Kidney (tissue), 14 donors: ENCODE results near the gene GCNA. TPM values are rescaled to one million over a fixed set of nuclear protein-coding genes. Genes with fewer than 3 reads are reported as not detected.

Experiments used
- DNase-seq, 5 donors: peaks; one replicate each; pipeline ENCODE4 v3.0.0-alpha.2; 2013 to 2020
- FAIRE-seq: peaks from 2 replicates; lab custom pipeline; 2012; peaks lifted over from hg19 to GRCh38; lab: Jason Lieb, UNC
- H3K27ac ChIP-seq, 2 donors: one replicate each; pipeline ENCODE4 v1.7.0; 2013; ENCODE audit warnings: low read depth in 2 of 2, low read length in 2 of 2, inconsistent platforms in 1 of 2
- H3K27me3 ChIP-seq: one replicate; pipeline ENCODE4 v1.7.1; 2013; ENCODE audit warnings: low read length, inconsistent platforms; ENCODE audit not compliant: control insufficient read depth, insufficient read depth
- H3K36me3 ChIP-seq, 3 donors: one replicate each; pipeline versions ENCODE4 v1.7.0 to v1.7.1; 2013; ENCODE audit warnings: low read length in 3 of 3, control low read depth in 1 of 3, inconsistent platforms in 1 of 3; ENCODE audit not compliant: insufficient read depth in 3 of 3, control insufficient read depth in 2 of 3
- H3K4me1 ChIP-seq, 3 donors: one replicate each; pipeline versions ENCODE4 v1.7.0 to v1.7.1; 2013; ENCODE audit warnings: low read length in 3 of 3, inconsistent platforms in 1 of 3, low read depth in 1 of 3; ENCODE audit not compliant: control insufficient read depth in 2 of 3, insufficient read depth in 2 of 3
- H3K4me3 ChIP-seq, 3 donors: one replicate each; pipeline versions ENCODE4 v1.7.0 to v1.8.1; 2013; ENCODE audit warnings: low read length in 3 of 3, control low read depth in 1 of 3, inconsistent platforms in 1 of 3
- H3K9ac ChIP-seq, 3 donors: one replicate each; pipeline versions ENCODE4 v1.7.0 to v1.7.1; 2013; ENCODE audit warnings: low read length in 3 of 3, control low read depth in 1 of 3, inconsistent platforms in 1 of 3
- H3K9me3 ChIP-seq, 3 donors: one replicate each; pipeline versions ENCODE4 v1.7.0 to v1.7.1; 2013; ENCODE audit warnings: low read length in 3 of 3, control low read depth in 1 of 3, inconsistent platforms in 1 of 3; ENCODE audit not compliant: control insufficient read depth in 2 of 3, insufficient read depth in 1 of 3
- intact Hi-C: fragments of 100-400 bp; cut with DNase I; formaldehyde crosslinking; loops from one replicate; pipeline ENCODE4 v1.11.1; 2022
- polyA plus RNA-seq: library from polyadenylated mRNA; stranded (reverse); fragments of 350-450 nt; fragmentation: Illumina TruSeq; extraction: RNeasy Lipid Tissue Mini Kit (QIAGEN cat#74804); gene quantifications from one replicate; pipeline ENCODE4 v1.2.3, GENCODE V29; 2014; ENCODE audit warnings: low read depth, low replicate concordance; ENCODE audit not compliant: insufficient read depth
- total RNA-seq: library from RNA; stranded (reverse); fragmentation: NEBNext Ultra II Directional; extraction: Animal tissue kit (Norgen Biotek cat#: 25700); gene quantifications from one replicate; pipeline ENCODE4 v1.2.1, GENCODE V29; 2021
- TF ChIP-seq, protein P1 (sequence below): IDR thresholded peaks from 3 replicates; pipeline ENCODE4 v1.5.1; 2012; ENCODE audit warnings: mild to moderate bottlenecking, moderate library complexity, borderline replicate concordance; ENCODE audit not compliant: insufficient read depth; ENCODE audit errors: extremely low read depth
- donor health status: control.
- donor health status: control.
- donor health status: control.
- donor health status: control.
- donor health status: control.
- donor health status: DM: yes; HTN: yes; CAD: no.
- donor health status: Normal renal cell carcinoma (clear cell type).

Gene GCNA
- total and polyA plus RNA-seq, 2 donors from 2014 or later, result 1.6 to 2.7 TPM

DNA sequence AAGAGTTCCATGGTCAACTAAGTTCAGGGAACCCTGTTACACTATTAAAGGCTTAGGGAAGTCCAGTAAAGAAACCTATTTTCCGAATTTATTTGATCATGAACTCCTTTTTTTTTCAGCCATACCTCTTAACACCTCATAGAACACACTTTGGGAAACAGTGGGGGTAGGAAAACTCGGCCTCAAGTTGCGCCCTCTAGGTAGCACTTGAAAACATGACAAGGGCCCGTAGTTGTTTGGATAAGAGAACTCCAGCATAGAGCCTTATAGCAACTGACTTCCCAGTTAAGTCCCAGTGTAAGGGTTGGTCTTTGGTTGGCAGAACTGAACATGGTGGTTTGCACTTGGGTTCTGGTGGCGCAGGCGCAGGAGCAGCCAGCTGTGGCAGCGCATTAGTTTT is 30.9 kb upstream of the GCNA start:
- H3K4me3 ChIP-seq, result no peak overlapping the region
- FAIRE-seq, result no peak
- H3K9ac ChIP-seq, result no peak overlapping the region
- intact Hi-C loops, result no loop called here
- no peak for DNase-seq
- TF ChIP-seq, protein P1, sequence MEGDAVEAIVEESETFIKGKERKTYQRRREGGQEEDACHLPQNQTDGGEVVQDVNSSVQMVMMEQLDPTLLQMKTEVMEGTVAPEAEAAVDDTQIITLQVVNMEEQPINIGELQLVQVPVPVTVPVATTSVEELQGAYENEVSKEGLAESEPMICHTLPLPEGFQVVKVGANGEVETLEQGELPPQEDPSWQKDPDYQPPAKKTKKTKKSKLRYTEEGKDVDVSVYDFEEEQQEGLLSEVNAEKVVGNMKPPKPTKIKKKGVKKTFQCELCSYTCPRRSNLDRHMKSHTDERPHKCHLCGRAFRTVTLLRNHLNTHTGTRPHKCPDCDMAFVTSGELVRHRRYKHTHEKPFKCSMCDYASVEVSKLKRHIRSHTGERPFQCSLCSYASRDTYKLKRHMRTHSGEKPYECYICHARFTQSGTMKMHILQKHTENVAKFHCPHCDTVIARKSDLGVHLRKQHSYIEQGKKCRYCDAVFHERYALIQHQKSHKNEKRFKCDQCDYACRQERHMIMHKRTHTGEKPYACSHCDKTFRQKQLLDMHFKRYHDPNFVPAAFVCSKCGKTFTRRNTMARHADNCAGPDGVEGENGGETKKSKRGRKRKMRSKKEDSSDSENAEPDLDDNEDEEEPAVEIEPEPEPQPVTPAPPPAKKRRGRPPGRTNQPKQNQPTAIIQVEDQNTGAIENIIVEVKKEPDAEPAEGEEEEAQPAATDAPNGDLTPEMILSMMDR, result no peak
- H3K9me3 ChIP-seq, result no peaks in the 10 kb centered on the region
- peaks cover 0 to 8% (median 5%) of the 10 kb centered on the region in 3 donors for H3K4me1 ChIP-seq
- no peaks in the 10 kb centered on the region for H3K27me3 ChIP-seq
- H3K36me3 ChIP-seq, result peaks cover 2 to 12% (median 3%) of the 10 kb centered on the region in 3 donors
- H3K27ac ChIP-seq, result no peak overlapping the region

DNA sequence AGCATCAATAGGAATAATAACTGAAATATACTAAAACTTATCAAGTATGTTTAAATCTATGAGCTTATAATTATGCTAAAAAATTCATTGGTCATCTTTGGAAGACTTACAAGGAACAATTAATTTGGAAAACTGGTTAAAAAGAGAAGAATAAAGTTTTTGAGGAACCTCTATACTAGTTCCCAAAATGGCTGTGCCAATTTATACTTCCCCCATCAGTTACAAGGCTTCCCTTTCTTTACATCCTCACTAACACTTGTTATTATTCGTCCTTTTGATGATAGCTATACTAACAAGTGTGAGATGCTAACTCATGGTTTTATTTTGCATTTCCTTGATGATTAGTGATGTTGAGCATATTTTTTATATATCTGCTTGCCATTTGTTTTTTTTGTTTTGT is 28.3 kb upstream of the GCNA start:
- intact Hi-C loops, result no loop called here
- no peak overlapping the region for H3K9ac ChIP-seq
- no peak overlapping the region for H3K27ac ChIP-seq
- TF ChIP-seq, protein P1, result no peak
- FAIRE-seq, result peak; percentile 50
- H3K27me3 ChIP-seq, result no peaks in the 10 kb centered on the region
- DNase-seq, result no peak
- no peaks in the 10 kb centered on the region for H3K9me3 ChIP-seq
- H3K4me3 ChIP-seq, result no peak overlapping the region
- peaks cover 2 to 12% (median 3%) of the 10 kb centered on the region in 3 donors for H3K36me3 ChIP-seq
- no peaks in the 10 kb centered on the region for H3K4me1 ChIP-seq

DNA sequence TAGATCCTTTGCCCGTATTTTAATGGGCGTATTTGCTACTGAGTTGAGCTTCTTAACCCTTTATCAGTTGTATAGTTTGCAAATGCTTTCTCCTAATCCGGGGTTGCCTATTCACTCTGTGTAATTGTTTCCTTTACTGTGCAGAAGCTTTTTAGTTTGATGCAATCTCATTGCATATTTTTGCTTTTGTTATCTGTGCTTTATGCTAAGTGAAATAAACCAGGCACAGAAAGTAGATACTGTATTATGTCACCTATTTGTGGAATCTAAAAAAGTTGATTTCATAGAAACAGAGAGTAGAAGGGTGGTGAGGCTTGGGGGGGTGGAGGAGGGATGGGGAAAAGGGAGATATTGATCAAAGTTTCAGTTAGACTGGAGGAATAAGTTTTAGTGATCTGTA is 27.7 kb upstream of the GCNA start:
- Histone ChIP-seq H3K27me3 (no peaks in the 10 kb centered on the region), H3K4me1 (peaks cover 0 to 3% (median 0%) of the 10 kb centered on the region in 3 donors), H3K9ac (no peak overlapping the region), H3K4me3 (no peak overlapping the region), H3K27ac (no peak overlapping the region), H3K9me3 (no peaks in the 10 kb centered on the region), H3K36me3 (peaks cover 2 to 16% (median 3%) of the 10 kb centered on the region in 3 donors)
- TF ChIP-seq, protein P1, result no peak
- FAIRE-seq (no peak), DNase-seq (no peak)
- intact Hi-C loops, result no loop called here

DNA sequence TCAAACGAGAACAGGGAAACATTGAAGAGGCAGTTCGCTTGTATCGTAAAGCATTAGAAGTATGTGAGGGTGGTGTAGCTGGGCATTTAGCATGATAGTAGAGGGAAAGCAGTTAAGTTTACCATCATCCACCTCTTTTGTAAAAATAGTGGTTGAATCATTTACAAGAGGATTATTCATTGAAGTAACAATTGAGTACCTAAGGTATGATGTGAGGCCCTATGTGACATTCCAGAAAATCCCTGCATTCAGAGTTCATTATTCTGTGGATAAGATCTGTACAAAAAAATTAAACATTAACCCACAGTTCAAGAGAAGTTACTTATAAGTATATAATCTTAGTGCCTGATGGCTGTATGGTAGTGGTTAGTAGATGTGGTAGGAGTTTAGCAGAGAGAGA is 22.2 kb upstream of the GCNA start:
- no peaks in the 10 kb centered on the region for H3K27me3 ChIP-seq
- H3K4me3 ChIP-seq, result no peak overlapping the region
- H3K4me1 ChIP-seq, result peaks cover 0 to 5% (median 0%) of the 10 kb centered on the region in 3 donors
- intact Hi-C loops, result no loop called here
- peak in 2 of 5 donors; percentile 52 to 55 for DNase-seq
- no peak overlapping the region for H3K9ac ChIP-seq
- TF ChIP-seq, protein P1, result no peak
- peaks cover 2 to 21% (median 5%) of the 10 kb centered on the region in 3 donors for H3K36me3 ChIP-seq
- FAIRE-seq, result peak; percentile 87
- H3K27ac ChIP-seq, result no peak overlapping the region
- H3K9me3 ChIP-seq, result no peaks in the 10 kb centered on the region
